ENCODE results near the gene CHD3.

Gene CHD3

GRCh38 chr17:7915179-7915610 is 26.6 kb downstream of the CHD3 start (continued):
- no peak for TF ChIP-seq ZBTB7A (tag by site-specific recombination; IDR thresholded peaks at IDR 0.05; ENCODE audit: low read depth)
- TF ChIP-seq ZSCAN5A (tag by site-specific recombination; IDR thresholded peaks at IDR 0.05), result no peak
- peak; percentile 67 for TF ChIP-seq WT1 (tag by site-specific recombination; IDR thresholded peaks at IDR 0.05)
- no peak for TF ChIP-seq ZNF530 (tag by site-specific recombination; IDR thresholded peaks at IDR 0.05; ENCODE audit: low read depth)
- no peak for TF ChIP-seq ZNF433 (tag by site-specific recombination; IDR thresholded peaks at IDR 0.05; ENCODE audit: low read depth)
- no peak for TF ChIP-seq KLF10 (tag by site-specific recombination; IDR thresholded peaks at IDR 0.05)
- no peak for TF ChIP-seq ZNF658 (tag by site-specific recombination; IDR thresholded peaks at IDR 0.05)
- TF ChIP-seq FEZF1 (tag by site-specific recombination; IDR thresholded peaks at IDR 0.05), result no peak
- no peak for TF ChIP-seq ZNF510 (tag by site-specific recombination; IDR thresholded peaks at IDR 0.05; ENCODE audit: insufficient replicate concordance)
- no peak for TF ChIP-seq ZNF24 (tag by site-specific recombination; IDR thresholded peaks at IDR 0.05)
- no peak for TF ChIP-seq BCL6B (tag by site-specific recombination; IDR thresholded peaks at IDR 0.05)
- TF ChIP-seq, protein P1, sequence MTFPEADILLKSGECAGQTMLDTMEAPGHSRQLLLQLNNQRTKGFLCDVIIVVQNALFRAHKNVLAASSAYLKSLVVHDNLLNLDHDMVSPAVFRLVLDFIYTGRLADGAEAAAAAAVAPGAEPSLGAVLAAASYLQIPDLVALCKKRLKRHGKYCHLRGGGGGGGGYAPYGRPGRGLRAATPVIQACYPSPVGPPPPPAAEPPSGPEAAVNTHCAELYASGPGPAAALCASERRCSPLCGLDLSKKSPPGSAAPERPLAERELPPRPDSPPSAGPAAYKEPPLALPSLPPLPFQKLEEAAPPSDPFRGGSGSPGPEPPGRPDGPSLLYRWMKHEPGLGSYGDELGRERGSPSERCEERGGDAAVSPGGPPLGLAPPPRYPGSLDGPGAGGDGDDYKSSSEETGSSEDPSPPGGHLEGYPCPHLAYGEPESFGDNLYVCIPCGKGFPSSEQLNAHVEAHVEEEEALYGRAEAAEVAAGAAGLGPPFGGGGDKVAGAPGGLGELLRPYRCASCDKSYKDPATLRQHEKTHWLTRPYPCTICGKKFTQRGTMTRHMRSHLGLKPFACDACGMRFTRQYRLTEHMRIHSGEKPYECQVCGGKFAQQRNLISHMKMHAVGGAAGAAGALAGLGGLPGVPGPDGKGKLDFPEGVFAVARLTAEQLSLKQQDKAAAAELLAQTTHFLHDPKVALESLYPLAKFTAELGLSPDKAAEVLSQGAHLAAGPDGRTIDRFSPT (tag by site-specific recombination; IDR thresholded peaks at IDR 0.05), result 0 out of 2 replicates have a peak, but pooled peaks have one; percentile 24
- TF ChIP-seq ZBTB26 (tag by site-specific recombination; optimal IDR thresholded peaks at IDR 0.05), result no peak
- TF ChIP-seq ZNF350 (tag by site-specific recombination; IDR thresholded peaks at IDR 0.05), result no peak
- peak; percentile 94 for TF ChIP-seq ZFHX2 (tag by site-specific recombination; conservative IDR thresholded peaks at IDR 0.05)
- 0 out of 2 replicates have a peak, but pooled peaks have one; percentile 36 for TF ChIP-seq ZBTB10 (tag by site-specific recombination; IDR thresholded peaks at IDR 0.05)

DNA sequence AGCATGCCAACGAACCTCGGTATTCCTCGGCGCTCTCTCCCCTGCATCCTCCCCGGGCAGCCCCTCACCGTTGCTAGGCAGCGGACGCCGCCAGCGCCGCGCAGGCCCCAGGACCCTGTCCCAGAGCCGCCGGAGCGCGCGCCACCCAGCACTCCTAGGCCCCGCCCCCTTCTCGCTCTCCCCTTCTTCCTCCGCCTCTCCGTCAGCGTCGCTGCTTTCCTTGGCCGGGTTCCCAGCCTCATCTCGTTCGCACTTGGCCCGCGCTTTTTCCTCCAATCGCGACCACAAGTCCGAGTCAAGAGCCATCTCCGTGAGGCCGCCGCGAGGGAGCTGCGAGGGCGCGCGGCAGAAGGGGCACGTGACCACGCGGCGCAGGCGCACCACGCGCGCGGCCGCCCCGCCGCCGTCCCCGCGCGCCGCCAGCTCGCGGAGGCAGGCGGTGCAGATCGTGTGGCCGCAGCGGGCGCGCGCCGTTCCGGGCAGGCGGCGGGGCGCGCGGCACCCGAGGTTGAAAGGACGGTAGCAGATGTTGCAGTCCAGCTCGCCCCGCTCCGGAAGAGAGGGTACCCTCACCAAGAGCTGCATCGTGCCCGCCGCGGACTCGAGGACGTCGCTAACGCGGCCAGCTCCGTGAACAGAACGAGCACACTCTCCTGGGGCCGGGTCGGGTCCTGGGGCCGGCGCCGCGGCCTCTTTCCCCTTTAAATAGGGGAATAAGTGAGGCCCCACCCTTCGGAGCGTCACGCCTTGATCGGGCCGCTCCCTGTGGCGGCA is 27.2 kb downstream of the CHD3 start, which contains the start of gene RNF227:
Gene RNF227, minus strand, starts transcription at position 679 of the 774 bp plus-strand sequence. Its CDS starts 94 bp downstream, at position 585.
- Histone ChIP-seq H3K9me3 (ENCODE audit: control insufficient read depth, insufficient read depth, low read depth, low read length) (no peaks in the 10 kb centered on the region), H3K4me1 (ENCODE audit: control insufficient read depth, insufficient read depth, low read length) (peaks cover 14% of the 10 kb centered on the region), H3K36me3 (ENCODE audit: control insufficient read depth in 2 of 2, insufficient read depth in 1 of 2, low read length in 2 of 2) (peaks cover 2 to 17% of the 10 kb centered on the region in 2 experiments; a peak in 2 of 3 replicates), H3K27ac (ENCODE audit: extremely low read depth, low read depth, low read length) (peak within 1 kb of the TSS; percentile 90), H3K4me3 (ENCODE audit: low read depth, low read length) (peak within 1 kb of the TSS; percentile 58)
- ChIA-PET POLR2A (interaction anchor here (0.5 to 3.8 kb wide), 19 partner anchors 9 to 332 kb away, joined by 3 to 66 read pairs (median 4); partner anchors contain the start of genes CNTROB, KCNAB3, KDM6B and MPDU1), CTCF (interaction anchor here (0.6 to 6.3 kb wide), 14 partner anchors 17 to 275 kb away, joined by 3 to 73 read pairs (median 4); no protein-coding TSS in a partner anchor)
- TF ChIP-seq ZNF366 (tag by site-specific recombination; conservative IDR thresholded peaks at IDR 0.05) (peak; percentile 90), GLI4 (tag by site-specific recombination; IDR thresholded peaks at IDR 0.05) (no peak), ZFP69B (tag by site-specific recombination; IDR thresholded peaks at IDR 0.05) (peak; percentile 99), SP3 (tag by site-specific recombination; IDR thresholded peaks at IDR 0.05) (peak; percentile 65), KLF16 (tag by site-specific recombination; IDR thresholded peaks at IDR 0.05) (peak; percentile 65; the same call in 1 of the 2 replicates), SP7 (tag by site-specific recombination; IDR thresholded peaks at IDR 0.05) (peak; percentile 52), ZNF549 (tag by site-specific recombination; IDR thresholded peaks at IDR 0.05) (no peak)
- TF ChIP-seq, protein P2, sequence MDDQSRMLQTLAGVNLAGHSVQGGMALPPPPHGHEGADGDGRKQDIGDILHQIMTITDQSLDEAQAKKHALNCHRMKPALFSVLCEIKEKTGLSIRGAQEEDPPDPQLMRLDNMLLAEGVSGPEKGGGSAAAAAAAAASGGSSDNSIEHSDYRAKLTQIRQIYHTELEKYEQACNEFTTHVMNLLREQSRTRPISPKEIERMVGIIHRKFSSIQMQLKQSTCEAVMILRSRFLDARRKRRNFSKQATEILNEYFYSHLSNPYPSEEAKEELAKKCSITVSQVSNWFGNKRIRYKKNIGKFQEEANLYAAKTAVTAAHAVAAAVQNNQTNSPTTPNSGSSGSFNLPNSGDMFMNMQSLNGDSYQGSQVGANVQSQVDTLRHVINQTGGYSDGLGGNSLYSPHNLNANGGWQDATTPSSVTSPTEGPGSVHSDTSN (CRISPR knock-in tag; IDR thresholded peaks at IDR 0.05), result peak; percentile 77; the same call in 1 of the 2 replicates
